GM19240 (cell line): ENCODE data around the gene BAIAP2L2.
"Not testable (repeated sequence)": the region's sequence is repeated elsewhere in the genome, so short reads cannot be mapped to it uniquely, and the experiment has no call there.

Experiments
- DNase-seq: peaks from one replicate; pipeline ENCODE4 v3.0.0; 2011; ENCODE audit warnings: low spot score; ENCODE audit not compliant: insufficient read length

The BAIAP2L2 gene

GRCh38 chr22:38081941-38082828 lies 28.3 kb downstream of the BAIAP2L2 start:
- no peak for DNase-seq

- DNase-seq: no peak
Observed at GRCh38 chr22:38081636-38081940, 28.9 kb downstream of the BAIAP2L2 start.

GRCh38 chr22:38080850-38081635 lies 29.4 kb downstream of the BAIAP2L2 start:
- DNase-seq: no peak

GRCh38 chr22:38080474-38080849 lies 30.0 kb downstream of the BAIAP2L2 start:
- no peak for DNase-seq

GRCh38 chr22:38079804-38080203 lies 30.7 kb downstream of the BAIAP2L2 start:
- no peak for DNase-seq

- DNase-seq: not testable (repeated sequence)
Observed at GRCh38 chr22:38079208-38079607, 31.3 kb downstream of the BAIAP2L2 start.

GRCh38 chr22:38078046-38078840 lies 32.2 kb downstream of the BAIAP2L2 start:
- DNase-seq: no peak

GRCh38 chr22:38077595-38077994 lies 32.9 kb downstream of the BAIAP2L2 start:
- no peak for DNase-seq

GRCh38 chr22:38077096-38077495 lies 33.4 kb downstream of the BAIAP2L2 start:
- DNase-seq: no peak

- no peak for DNase-seq
Observed at GRCh38 chr22:38075961-38076360, 34.5 kb downstream of the BAIAP2L2 start.

- no peak for DNase-seq
Observed at GRCh38 chr22:38075105-38075825, 35.2 kb downstream of the BAIAP2L2 start.

GRCh38 chr22:38074181-38075104 lies 36.0 kb downstream of the BAIAP2L2 start:
- DNase-seq: no peak

GRCh38 chr22:38073150-38074130 lies 37.0 kb downstream of the BAIAP2L2 start:
- DNase-seq: no peak

- no peak for DNase-seq
Observed at GRCh38 chr22:38072322-38073149, 37.9 kb downstream of the BAIAP2L2 start.

- no peak for DNase-seq
Observed at GRCh38 chr22:38071421-38072321, 38.8 kb downstream of the BAIAP2L2 start.

- no peak for DNase-seq
Observed at GRCh38 chr22:38070250-38070921, 40.1 kb downstream of the BAIAP2L2 start.
